Activated naive CD8-positive, alpha-beta T cell (primary cell): ENCODE data around the gene MICAL3.

Experiments used
- H3K27ac Mint-ChIP-seq: one replicate; pipeline ENCODE4 v1.8.0; 2021; ENCODE audit warnings: mixed read lengths
- H3K27me3 Mint-ChIP-seq: one replicate; pipeline ENCODE4 v1.8.0; 2021; ENCODE audit warnings: mixed read lengths
- H3K36me3 Mint-ChIP-seq: one replicate; pipeline ENCODE4 v1.8.0; 2021; ENCODE audit warnings: mixed read lengths
- H3K4me1 Mint-ChIP-seq: one replicate; pipeline ENCODE4 v1.8.0; 2021; ENCODE audit warnings: low read depth, mixed read lengths
- H3K4me3 Mint-ChIP-seq: one replicate; pipeline ENCODE4 v1.8.0; 2021; ENCODE audit warnings: mild to moderate bottlenecking, mixed read lengths
- H3K9me3 Mint-ChIP-seq: one replicate; pipeline ENCODE4 v1.8.0; 2021; ENCODE audit warnings: low read depth, mixed read lengths

MICAL3 gene

DNA sequence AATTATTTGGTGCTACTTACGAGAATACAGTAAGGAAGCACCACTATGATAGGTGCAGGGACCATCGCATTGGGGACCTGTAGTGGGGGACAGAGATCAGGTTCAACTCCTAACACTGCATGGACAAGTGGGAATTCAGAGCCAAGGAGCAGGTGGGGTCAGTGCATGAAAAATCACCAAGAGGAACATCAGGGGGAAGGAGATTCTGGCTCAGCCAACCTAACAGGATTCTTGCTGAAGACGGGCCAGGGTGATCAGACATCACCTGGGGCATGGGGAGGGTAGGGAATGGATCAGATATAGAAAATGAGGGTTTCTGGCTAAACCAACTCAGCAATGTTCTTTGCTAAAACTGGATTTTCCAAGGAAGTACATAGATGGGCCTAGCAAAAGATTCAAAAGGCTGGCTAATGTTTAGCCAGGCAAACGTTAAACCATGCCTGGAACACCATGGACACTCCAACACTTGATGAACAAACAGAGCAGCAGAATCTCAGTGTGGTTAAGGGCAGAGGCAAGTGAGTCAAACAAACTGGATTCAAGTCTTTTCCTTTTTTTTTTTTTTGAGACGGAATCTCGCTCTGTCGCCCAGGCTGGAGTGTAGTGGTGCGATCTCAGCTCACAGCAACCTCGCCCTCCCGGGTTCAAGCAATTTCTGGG lies 70.0 kb downstream of the MICAL3 start:
- peaks cover 4% of the 10 kb centered on the region for H3K4me1 Mint-ChIP-seq
- H3K27me3 Mint-ChIP-seq: no peaks in the 10 kb centered on the region
- no peak overlapping the region for H3K27ac Mint-ChIP-seq
- peaks cover 2% of the 10 kb centered on the region for H3K36me3 Mint-ChIP-seq
- no peak overlapping the region for H3K4me3 Mint-ChIP-seq
- H3K9me3 Mint-ChIP-seq: no peaks in the 10 kb centered on the region

DNA sequence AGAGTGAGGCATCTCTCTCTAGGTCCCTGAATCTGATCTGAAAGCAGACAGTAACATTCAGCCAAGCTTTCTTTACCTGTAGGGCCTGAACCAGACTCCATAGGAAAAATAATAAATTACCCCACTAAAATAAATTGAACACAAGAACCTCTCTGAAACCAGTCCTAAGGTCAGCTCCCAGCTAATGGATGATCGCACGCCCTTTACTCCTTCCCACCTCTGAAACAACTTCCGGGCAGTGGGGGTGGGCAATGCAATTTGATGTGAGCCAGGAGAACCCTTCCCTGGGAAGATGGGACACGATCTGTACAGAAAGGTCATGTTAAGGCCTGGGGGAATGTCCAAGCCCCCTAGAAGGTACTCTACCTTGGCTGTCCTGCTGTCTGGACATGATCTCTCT lies 71.2 kb downstream of the MICAL3 start:
- Mint-ChIP-seq H3K4me3 (no peak overlapping the region), H3K36me3 (peaks cover 2% of the 10 kb centered on the region), H3K4me1 (peaks cover 4% of the 10 kb centered on the region), H3K27ac (no peak overlapping the region), H3K27me3 (no peaks in the 10 kb centered on the region), H3K9me3 (no peaks in the 10 kb centered on the region)

DNA sequence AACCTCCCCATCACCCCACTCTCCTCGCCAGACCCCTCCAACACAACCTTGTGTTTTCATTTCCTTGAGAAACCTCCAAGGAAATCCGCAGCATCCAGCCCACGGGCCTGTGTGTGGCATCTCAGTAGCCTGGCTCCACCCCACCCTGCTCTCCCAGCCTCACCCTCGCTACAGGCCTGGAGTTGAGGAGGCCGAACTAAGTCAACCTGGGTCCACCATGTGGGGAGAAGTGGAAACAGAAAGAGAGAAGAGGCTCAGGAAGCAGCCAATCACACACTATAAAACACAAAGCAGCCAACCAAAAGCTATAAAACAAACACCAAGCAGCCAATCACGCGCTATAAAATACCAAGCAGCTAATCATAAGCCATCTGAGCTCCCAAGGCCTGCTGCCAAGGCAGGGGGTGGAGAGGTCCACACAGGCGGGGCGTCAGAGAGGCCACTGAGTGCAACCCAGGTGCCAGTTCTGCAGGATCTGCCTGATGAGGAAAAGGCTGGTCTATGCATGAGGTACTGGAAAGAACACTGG lies 72.0 kb downstream of the MICAL3 start:
- H3K9me3 Mint-ChIP-seq: no peaks in the 10 kb centered on the region
- peaks cover 2% of the 10 kb centered on the region for H3K36me3 Mint-ChIP-seq
- no peaks in the 10 kb centered on the region for H3K27me3 Mint-ChIP-seq
- H3K4me3 Mint-ChIP-seq: no peak overlapping the region
- H3K27ac Mint-ChIP-seq: no peak overlapping the region
- peaks cover 4% of the 10 kb centered on the region for H3K4me1 Mint-ChIP-seq

DNA sequence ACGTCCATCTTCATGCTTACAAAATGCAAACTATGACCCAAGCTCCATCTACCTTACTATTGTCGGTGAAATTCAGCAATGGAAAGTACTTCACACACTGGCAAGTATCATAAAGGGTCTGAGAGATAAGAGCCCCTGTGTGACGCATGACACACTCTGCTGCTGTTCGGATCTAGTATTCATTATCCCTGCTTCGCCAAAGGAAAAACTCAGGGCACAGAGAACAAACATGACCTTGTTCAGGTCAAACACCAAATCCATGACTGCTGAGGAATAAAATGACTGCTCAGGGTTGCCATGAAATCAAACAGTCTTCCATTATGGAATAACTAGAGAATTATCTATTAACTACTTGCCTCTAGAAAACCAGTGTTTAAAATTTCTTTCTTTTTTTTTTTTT lies 73.0 kb downstream of the MICAL3 start:
- Mint-ChIP-seq H3K9me3 (no peaks in the 10 kb centered on the region), H3K4me1 (peaks cover 6% of the 10 kb centered on the region), H3K27me3 (no peaks in the 10 kb centered on the region), H3K27ac (no peak overlapping the region), H3K36me3 (peaks cover 2% of the 10 kb centered on the region), H3K4me3 (no peak overlapping the region)

DNA sequence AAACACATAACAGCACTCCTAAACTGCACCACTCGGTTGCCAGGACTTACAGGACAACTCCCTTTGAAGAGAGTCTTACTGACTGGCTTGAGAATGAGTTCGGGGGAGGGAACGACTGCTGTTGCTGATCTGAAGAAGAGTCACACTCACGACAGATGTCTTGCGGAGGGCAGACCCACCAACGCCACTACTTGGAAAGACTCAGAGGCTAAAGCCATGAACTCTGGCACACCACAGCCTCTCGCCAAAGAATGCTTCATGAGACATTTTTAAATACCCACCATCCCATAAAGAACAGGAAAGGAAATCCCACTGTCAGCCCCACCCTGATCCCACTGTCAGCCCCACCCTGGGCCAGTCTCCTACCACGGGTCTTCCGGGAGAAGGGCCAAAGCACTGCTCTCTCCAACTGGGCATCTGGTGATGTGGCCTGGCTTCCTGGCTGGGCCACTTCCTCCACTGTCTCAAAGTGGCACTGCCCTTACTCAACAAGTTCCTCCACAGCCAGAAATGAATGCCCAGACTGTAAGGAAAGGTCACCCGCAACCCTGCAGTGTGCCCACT lies 73.6 kb downstream of the MICAL3 start:
- Mint-ChIP-seq H3K27me3 (no peaks in the 10 kb centered on the region), H3K27ac (no peak overlapping the region), H3K9me3 (no peaks in the 10 kb centered on the region), H3K4me1 (peaks cover 6% of the 10 kb centered on the region), H3K4me3 (no peak overlapping the region), H3K36me3 (peaks cover 2% of the 10 kb centered on the region)

DNA sequence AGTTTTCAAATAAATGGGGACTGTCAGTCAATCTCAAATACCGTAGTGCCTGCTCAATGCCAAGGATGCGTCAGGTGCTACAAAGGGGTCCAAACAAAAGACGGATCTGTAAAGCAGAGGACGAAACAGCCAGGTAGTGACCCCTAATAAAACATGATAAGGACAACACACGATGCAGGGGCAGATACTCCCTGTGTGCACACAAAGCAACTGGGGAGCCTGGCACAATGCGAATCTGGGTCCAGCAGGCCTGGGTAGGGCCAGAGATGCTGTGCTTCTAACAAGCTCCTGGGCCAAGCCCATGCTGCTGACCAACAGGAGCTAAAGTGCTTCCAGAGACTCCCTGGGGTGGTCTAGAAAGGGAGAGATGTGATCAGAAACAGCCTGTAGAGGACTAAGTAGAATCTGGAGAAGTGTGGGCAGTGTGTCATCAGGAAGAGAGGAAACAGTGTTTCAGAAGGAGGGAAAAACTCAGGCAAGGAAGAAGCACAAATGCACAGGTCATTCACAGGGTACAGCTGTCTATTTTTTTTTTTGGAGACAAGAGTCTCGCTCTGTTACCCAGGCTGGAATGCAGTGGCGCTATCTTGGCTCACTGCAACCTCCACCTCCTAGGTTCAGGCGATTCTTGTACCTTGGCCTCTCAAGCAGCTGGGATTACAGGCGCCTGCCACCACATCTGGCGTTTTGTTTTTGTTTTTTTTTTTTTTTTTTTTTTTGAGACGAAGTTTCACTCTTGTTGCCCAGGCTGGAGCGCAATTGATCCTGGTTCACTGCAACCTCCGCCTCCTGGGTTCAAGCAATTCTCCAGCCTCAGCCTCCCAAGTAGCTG lies 74.5 kb downstream of the MICAL3 start:
- Mint-ChIP-seq H3K27ac (no peak overlapping the region), H3K4me1 (peaks cover 6% of the 10 kb centered on the region), H3K4me3 (no peak overlapping the region)

DNA sequence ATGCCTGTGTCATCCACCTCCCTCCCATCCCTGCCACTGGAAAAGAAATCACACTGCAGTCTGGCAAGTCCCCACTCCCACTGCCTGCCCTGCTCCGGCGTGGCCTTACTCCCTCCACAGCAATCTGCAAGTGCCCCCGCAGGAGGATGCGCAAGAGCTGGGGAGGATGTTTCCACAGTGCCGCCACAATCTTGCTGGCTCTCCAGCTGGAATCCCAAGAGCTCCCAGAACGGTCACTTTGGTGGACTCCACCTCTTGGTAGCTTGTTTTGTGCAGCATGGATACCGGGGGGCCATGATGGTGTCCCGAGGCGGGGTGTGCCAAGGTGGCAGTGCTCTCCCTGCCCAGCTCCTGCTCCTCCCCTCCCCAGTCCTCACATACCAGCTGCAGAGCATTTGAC lies 76.3 kb downstream of the MICAL3 start:
- Mint-ChIP-seq H3K4me1 (peaks cover 5% of the 10 kb centered on the region), H3K4me3 (no peak overlapping the region), H3K9me3 (no peaks in the 10 kb centered on the region), H3K27ac (no peak overlapping the region), H3K27me3 (no peaks in the 10 kb centered on the region), H3K36me3 (peaks cover 2% of the 10 kb centered on the region)

More for the DNA sequence above, 74.5 kb downstream of the MICAL3 start:
- H3K27me3 Mint-ChIP-seq: no peaks in the 10 kb centered on the region
- H3K36me3 Mint-ChIP-seq: peaks cover 2% of the 10 kb centered on the region
- H3K9me3 Mint-ChIP-seq: no peaks in the 10 kb centered on the region

DNA sequence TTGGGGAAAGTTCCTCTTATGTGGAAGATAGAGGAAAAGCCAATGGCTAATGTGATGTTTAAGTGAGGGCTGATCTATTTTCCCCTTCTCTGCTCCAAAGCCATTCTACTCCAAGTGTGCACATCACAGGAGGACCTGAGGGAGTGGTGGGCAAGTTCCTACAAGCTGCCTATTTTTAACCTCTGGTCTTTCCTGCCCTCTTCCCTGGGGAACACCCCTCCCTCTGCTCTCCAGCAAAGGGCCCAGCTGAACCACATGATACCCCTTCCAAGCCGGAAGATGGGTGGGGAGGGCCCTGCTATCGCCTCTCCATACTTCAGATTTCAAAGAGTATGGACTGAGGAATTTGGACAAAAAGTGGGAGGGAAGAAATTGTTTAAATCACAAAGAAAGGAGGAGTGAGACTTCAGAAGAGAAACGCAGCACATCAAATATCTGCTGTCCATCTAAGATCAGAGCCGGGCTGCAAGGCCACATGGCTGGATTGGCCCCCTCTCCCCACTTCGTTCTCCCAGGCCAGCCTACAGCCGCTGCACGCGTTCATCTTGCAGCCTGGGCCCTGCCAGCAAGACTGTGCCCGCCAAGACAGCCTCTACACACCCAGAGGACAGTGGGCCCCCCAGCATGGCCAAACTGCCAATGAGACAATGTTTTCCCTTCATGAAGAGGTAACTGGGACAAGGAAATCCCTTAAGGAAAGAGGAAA lies 77.5 kb downstream of the MICAL3 start:
- Mint-ChIP-seq H3K9me3 (no peaks in the 10 kb centered on the region), H3K27me3 (no peaks in the 10 kb centered on the region), H3K4me1 (peaks cover 8% of the 10 kb centered on the region), H3K36me3 (peaks cover 5% of the 10 kb centered on the region), H3K4me3 (no peak overlapping the region), H3K27ac (no peak overlapping the region)

DNA sequence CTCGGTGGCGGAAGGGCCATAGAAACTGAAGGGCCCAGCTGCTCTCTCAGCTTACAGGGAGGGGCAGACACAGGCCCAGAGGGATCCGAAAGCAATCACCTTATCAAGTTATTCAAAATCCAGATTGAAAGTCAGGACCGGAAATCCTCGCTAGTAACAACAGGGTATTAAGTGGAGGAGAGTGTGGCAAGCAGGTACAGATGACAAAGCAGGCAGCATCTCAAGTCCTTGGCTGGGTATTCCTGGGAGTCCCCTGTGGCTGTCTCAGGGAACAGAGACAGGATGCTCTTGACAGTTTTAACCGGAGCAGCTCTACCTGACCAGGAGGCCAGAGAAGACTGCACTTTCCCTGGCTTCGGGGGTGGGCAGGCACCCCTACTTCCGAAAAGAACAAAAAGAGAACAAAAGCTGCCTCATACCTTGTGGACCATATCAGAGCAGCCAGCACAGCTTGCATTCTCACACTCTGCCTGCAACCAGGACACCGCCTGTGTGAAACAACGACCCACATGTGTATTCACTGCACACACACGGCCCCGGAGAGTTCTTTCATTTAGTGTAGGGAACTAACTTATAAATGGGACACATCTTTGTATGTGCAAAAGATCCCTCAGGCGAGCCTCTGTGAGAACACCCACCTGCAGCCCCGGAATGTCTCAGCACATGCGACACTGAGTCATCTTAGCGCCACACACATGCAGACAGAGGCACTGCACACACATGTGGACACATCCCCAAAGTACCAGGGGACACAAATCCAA lies 78.3 kb downstream of the MICAL3 start:
- Mint-ChIP-seq H3K36me3 (peaks cover 5% of the 10 kb centered on the region), H3K9me3 (no peaks in the 10 kb centered on the region), H3K4me3 (no peak overlapping the region), H3K27ac (no peak overlapping the region), H3K4me1 (peaks cover 8% of the 10 kb centered on the region), H3K27me3 (no peaks in the 10 kb centered on the region)

DNA sequence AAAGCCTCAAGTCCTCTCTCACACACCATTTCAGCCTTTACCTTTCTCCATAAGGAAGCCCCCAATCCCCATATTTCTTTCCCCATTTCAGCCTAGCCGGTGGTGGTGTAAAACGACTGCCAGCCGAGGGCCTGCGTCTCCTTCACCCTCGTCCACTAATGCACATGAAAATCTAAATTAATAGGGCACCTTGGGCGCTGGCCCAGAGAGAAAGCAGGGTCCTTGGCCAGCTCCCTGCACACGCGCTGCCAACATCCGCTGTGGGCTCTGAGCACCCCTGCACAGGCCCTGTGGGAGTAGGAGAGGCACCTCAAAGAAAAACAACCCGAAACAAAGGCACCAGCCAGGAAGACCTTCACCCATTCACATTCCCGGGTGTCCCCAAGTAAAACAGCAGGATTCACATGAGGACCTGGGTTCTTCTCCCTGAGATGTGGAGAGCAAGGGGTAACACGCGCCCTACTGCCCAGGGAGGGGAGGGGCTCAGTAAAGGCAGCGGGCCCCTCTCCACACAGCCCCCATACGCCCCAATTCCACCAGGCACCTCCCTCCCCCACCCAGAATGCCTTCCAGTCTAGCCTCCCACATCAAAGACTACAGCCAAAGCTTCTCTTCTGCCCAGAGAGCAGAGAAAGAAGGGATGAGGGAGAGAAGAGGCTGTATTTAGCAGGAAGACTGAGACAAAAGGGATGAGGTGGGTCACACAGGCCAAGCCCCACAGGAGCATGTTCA lies 79.0 kb downstream of the MICAL3 start:
- Mint-ChIP-seq H3K9me3 (no peaks in the 10 kb centered on the region), H3K36me3 (peaks cover 5% of the 10 kb centered on the region), H3K27me3 (no peaks in the 10 kb centered on the region), H3K4me1 (peaks cover 11% of the 10 kb centered on the region), H3K27ac (no peak overlapping the region), H3K4me3 (no peak overlapping the region)

DNA sequence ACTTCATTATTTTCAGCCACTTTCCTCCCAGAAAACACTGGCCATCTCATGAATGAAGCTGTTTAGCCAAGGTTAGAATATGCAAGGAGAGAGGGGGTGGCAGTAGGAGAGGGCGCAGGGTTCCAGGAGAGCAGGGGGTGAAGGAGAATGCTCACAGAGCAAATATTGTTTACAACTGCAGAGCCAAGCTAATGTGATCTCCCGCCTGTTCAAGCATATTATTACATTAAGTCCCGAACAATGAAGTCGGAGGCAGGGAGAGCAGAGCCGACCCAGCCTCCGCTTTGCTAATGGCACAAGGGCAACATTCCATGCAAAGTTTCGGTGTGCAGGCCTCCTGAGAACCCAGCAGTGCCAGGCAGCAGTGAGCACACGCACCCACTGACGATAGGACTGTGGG lies 80.1 kb downstream of the MICAL3 start:
- H3K36me3 Mint-ChIP-seq: peaks cover 3% of the 10 kb centered on the region
- H3K27ac Mint-ChIP-seq: no peak overlapping the region
- H3K27me3 Mint-ChIP-seq: no peaks in the 10 kb centered on the region
- peaks cover 12% of the 10 kb centered on the region for H3K4me1 Mint-ChIP-seq
- no peak overlapping the region for H3K4me3 Mint-ChIP-seq
- H3K9me3 Mint-ChIP-seq: no peaks in the 10 kb centered on the region

DNA sequence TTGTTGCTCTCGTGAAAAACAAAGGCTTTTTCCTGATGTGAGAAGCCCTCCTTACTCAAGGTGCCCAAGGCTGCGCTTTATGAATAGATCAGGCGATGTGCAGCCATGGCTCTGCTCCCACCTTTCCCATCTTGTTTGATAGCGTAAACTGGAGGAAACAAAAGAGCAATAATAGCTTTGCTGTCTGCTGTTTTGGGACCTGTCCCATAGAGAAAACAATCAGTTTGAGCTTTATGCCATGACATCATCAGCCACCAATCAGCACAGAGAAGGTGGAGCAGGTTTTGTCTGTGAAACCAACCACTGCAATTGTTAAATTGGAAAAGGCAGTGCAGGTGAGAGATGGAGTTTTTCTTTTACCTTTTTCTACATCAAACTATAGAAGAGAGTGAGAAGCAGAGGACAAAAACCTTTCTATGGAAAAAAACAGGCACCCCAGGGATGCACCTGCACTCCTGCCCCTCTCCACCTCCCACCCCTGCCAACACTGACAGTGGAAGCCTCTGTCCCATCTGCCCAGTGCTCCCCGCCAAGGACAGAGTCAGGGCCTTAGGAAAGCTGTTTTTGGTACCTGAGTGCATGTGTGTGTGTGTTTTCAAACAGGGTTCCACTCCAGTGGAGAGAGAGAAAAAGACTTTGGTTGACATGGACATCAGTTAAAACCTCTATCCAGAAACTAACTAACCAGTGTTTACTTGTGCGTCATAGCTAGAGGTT lies 80.7 kb downstream of the MICAL3 start:
- H3K27ac Mint-ChIP-seq: no peak overlapping the region
- H3K9me3 Mint-ChIP-seq: no peaks in the 10 kb centered on the region
- H3K27me3 Mint-ChIP-seq: no peaks in the 10 kb centered on the region
- peaks cover 3% of the 10 kb centered on the region for H3K36me3 Mint-ChIP-seq
- no peak overlapping the region for H3K4me3 Mint-ChIP-seq
- H3K4me1 Mint-ChIP-seq: peaks cover 12% of the 10 kb centered on the region

DNA sequence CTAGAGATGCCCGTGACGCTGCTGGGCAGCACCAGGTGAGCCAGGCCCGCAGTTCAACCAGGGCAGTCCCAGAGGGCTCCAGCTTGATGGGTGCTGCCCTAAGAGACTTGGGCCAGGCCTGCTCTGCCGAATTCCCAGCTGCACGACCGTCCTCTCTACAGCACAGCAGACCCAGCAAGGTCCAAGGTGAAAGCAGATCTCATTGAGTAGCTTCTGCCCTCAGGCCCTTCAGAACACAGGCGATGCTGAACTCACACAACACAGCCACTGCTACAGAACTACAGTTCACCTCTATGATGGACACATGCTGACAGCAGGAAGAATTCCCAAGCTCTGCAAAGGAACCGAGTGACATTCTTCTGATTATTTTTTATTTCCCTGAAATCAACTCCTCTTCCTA lies 81.6 kb downstream of the MICAL3 start:
- H3K4me3 Mint-ChIP-seq: no peak overlapping the region
- no peaks in the 10 kb centered on the region for H3K9me3 Mint-ChIP-seq
- peaks cover 12% of the 10 kb centered on the region for H3K4me1 Mint-ChIP-seq
- no peaks in the 10 kb centered on the region for H3K27me3 Mint-ChIP-seq
- H3K36me3 Mint-ChIP-seq: peaks cover 3% of the 10 kb centered on the region
- H3K27ac Mint-ChIP-seq: no peak overlapping the region
